K562 (cell line): ENCODE results near the gene INVS.

Experiments used
- FOXM1 ChIP-seq, 2 experiments: fragments of 450-650 bp in 1 of 2; sonication (generic) in 1 of 2; formaldehyde crosslinking in 1 of 2; IDR thresholded peaks; 2 replicates each; pipeline versions ENCODE4 v1.6.1 to v1.9.0; 2017 to 2022; ENCODE audit warnings: low read depth in 2 of 2, mild to moderate bottlenecking in 2 of 2, missing genetic modification reagents in 1 of 2, moderate library complexity in 1 of 2
- MYC ChIP-seq, 2 experiments: fragments of 250-450 bp in 1 of 2; sonication (Bioruptor Pico) in 1 of 2; IDR thresholded peaks; 2 replicates each; pipeline versions ENCODE4 v1.5.1 to v1.6.1; 2012 to 2021; ENCODE audit warnings: low read depth in 2 of 2, borderline replicate concordance in 1 of 2, improper control_type of control experiment in 1 of 2, low read length in 1 of 2, mild to moderate bottlenecking in 1 of 2, moderate library complexity in 1 of 2
- NCOR1 ChIP-seq: fragments of 450-650 bp; IDR thresholded peaks from 2 replicates; pipeline ENCODE4 v1.6.1; 2016; ENCODE audit warnings: mild to moderate bottlenecking, moderate library complexity
- NONO ChIP-seq, 2 experiments: fragments of 200-400 bp in 1 of 2; fragments of 450-650 bp in 1 of 2; formaldehyde crosslinking in 1 of 2; IDR thresholded peaks; 2 replicates each; pipeline ENCODE4 v1.6.1; 2017; ENCODE audit warnings: low read depth in 2 of 2, mild to moderate bottlenecking in 2 of 2, moderate library complexity in 2 of 2, low read length in 1 of 2
- OTX1 ChIP-seq: fragments of 450-650 bp; formaldehyde crosslinking; IDR thresholded peaks from 2 replicates; pipeline ENCODE4 v1.4.0; 2022; ENCODE audit warnings: mild to moderate bottlenecking
- PHF8 ChIP-seq: fragments of 200-600 bp; sonication (generic); IDR thresholded peaks from 2 replicates; pipeline ENCODE4 v1.6.1; 2012; ENCODE audit warnings: mixed run types, mild to moderate bottlenecking, inconsistent platforms, low read length, moderate library complexity, borderline replicate concordance
- SMARCE1 ChIP-seq: fragments of 450-650 bp; IDR thresholded peaks from 2 replicates; pipeline ENCODE4 v1.7.1; 2016; ENCODE audit warnings: mild to moderate bottlenecking
- STAT5B ChIP-seq: fragments of 250-450 bp; sonication (Bioruptor Pico); IDR thresholded peaks from 2 replicates; pipeline ENCODE4 v1.8.0; 2021; ENCODE audit warnings: mild to moderate bottlenecking, inconsistent platforms
- TBP ChIP-seq: optimal IDR thresholded peaks from 2 replicates; pipeline ENCODE3; 2011; ENCODE audit warnings: low read depth, low read length, improper control_type of control experiment
- TGIF2 ChIP-seq: sonication (generic); formaldehyde crosslinking; IDR thresholded peaks from 2 replicates; pipeline ENCODE4 v1.8.1; 2022; ENCODE audit warnings: mild to moderate bottlenecking, missing genetic modification reagents, moderate library complexity
- ZNF780A ChIP-seq: fragments of 250-450 bp; sonication (Bioruptor Pico); IDR thresholded peaks from 2 replicates; pipeline ENCODE4 v1.5.0; 2021; ENCODE audit warnings: mild to moderate bottlenecking
- TF ChIP-seq, protein P1 (sequence below): sonication (generic); formaldehyde crosslinking; IDR thresholded peaks from 2 replicates; pipeline ENCODE4 v1.8.0; 2022; ENCODE audit warnings: mild to moderate bottlenecking, missing genetic modification reagents, borderline replicate concordance
- TF ChIP-seq, protein P2 (sequence below), 3 experiments: IDR thresholded peaks in 2 of 3; conservative IDR thresholded peaks in 1 of 3; 2 replicates each; pipeline ENCODE4 v1.5.1; 2011 to 2012; ENCODE audit warnings: low read length in 3 of 3, mild to moderate bottlenecking in 3 of 3, control low read depth in 2 of 3, improper control_type of control experiment in 1 of 3, inconsistent platforms in 1 of 3, low read depth in 1 of 3, mixed read lengths in 1 of 3, moderate library complexity in 1 of 3; ENCODE audit not compliant: insufficient read depth in 2 of 3
- TF ChIP-seq, protein P3 (sequence below): fragments of 250-450 bp; sonication (Bioruptor Pico); IDR thresholded peaks from 2 replicates; pipeline ENCODE4 v1.4.0; 2020; ENCODE audit warnings: mild to moderate bottlenecking

DNA sequence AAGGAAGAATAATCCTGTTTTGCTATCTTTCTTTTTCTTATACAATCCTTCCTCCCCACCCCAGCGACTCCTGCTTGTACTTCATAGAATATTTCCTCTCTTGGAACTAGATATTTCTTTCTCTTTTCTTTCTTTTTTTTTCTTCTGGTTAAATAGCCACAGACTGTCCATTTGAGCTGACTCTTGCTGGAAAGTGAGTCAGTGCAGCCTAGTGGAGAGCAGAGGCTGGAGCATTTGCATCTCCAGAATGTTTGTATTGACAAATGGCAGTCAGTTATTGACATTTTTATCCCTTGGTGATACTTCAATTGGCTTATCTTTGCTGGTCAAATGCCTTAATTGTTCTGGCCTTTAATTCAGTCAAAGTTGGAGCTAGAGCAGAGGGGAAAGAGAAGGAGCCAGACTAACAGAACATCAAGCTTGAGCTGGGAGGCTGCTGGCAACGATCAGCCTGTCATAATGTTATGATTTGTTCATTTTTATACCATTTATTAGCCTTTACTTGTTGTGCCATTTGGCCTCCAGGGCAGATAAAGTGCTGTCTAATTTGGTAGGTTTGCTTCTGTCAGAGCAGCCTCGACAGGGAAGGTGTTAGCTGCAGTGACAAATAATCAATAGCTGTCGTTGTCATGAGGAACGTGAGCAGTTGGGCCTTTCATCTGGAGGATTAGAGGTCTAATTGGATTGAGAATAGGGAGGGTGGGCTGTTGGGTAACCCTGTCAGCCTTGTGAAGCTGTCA, 69.0 kb downstream of the INVS start:
- no peak for TF ChIP-seq NCOR1
- TF ChIP-seq, protein P1, sequence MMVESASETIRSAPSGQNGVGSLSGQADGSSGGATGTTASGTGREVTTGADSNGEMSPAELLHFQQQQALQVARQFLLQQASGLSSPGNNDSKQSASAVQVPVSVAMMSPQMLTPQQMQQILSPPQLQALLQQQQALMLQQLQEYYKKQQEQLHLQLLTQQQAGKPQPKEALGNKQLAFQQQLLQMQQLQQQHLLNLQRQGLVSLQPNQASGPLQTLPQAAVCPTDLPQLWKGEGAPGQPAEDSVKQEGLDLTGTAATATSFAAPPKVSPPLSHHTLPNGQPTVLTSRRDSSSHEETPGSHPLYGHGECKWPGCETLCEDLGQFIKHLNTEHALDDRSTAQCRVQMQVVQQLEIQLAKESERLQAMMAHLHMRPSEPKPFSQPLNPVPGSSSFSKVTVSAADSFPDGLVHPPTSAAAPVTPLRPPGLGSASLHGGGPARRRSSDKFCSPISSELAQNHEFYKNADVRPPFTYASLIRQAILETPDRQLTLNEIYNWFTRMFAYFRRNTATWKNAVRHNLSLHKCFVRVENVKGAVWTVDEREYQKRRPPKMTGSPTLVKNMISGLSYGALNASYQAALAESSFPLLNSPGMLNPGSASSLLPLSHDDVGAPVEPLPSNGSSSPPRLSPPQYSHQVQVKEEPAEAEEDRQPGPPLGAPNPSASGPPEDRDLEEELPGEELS: no peak
- TF ChIP-seq, protein P2, sequence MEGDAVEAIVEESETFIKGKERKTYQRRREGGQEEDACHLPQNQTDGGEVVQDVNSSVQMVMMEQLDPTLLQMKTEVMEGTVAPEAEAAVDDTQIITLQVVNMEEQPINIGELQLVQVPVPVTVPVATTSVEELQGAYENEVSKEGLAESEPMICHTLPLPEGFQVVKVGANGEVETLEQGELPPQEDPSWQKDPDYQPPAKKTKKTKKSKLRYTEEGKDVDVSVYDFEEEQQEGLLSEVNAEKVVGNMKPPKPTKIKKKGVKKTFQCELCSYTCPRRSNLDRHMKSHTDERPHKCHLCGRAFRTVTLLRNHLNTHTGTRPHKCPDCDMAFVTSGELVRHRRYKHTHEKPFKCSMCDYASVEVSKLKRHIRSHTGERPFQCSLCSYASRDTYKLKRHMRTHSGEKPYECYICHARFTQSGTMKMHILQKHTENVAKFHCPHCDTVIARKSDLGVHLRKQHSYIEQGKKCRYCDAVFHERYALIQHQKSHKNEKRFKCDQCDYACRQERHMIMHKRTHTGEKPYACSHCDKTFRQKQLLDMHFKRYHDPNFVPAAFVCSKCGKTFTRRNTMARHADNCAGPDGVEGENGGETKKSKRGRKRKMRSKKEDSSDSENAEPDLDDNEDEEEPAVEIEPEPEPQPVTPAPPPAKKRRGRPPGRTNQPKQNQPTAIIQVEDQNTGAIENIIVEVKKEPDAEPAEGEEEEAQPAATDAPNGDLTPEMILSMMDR (IDR thresholded peaks at IDR 0.05 in 2 of 3, conservative IDR thresholded peaks at IDR 0.05 in 1 of 3; ENCODE audit: insufficient read depth in 2 of 3, low read depth in 1 of 3, low read length in 3 of 3): no peak
- no peak for TF ChIP-seq TBP
- no peak for TF ChIP-seq MYC (IDR thresholded peaks at IDR 0.05; ENCODE audit: low read depth, low read length)
- TF ChIP-seq MYC (CRISPR knock-in tag; IDR thresholded peaks at IDR 0.05; ENCODE audit: borderline replicate concordance, low read depth): no peak
- TF ChIP-seq OTX1: no peak
- TF ChIP-seq SMARCE1: no peak
- no peak for TF ChIP-seq STAT5B
- TF ChIP-seq TGIF2: no peak
- TF ChIP-seq PHF8: no peak
- TF ChIP-seq, protein P3, sequence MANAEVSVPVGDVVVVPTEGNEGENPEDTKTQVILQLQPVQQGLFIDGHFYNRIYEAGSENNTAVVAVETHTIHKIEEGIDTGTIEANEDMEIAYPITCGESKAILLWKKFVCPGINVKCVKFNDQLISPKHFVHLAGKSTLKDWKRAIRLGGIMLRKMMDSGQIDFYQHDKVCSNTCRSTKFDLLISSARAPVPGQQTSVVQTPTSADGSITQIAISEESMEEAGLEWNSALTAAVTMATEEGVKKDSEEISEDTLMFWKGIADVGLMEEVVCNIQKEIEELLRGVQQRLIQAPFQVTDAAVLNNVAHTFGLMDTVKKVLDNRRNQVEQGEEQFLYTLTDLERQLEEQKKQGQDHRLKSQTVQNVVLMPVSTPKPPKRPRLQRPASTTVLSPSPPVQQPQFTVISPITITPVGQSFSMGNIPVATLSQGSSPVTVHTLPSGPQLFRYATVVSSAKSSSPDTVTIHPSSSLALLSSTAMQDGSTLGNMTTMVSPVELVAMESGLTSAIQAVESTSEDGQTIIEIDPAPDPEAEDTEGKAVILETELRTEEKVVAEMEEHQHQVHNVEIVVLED (CRISPR knock-in tag): no peak
- TF ChIP-seq FOXM1 (IDR thresholded peaks at IDR 0.05; ENCODE audit: low read depth): no peak
- TF ChIP-seq FOXM1 (CRISPR knock-in tag; IDR thresholded peaks at IDR 0.05; ENCODE audit: low read depth): no peak
- no peak for TF ChIP-seq NONO (IDR thresholded peaks at IDR 0.05; ENCODE audit: low read depth in 2 of 2, low read length in 1 of 2)
- TF ChIP-seq ZNF780A: no peak
